Lung microvascular endothelial cell (primary cell): Measurements from ENCODE around the gene SSBP2. TPM values are rescaled to one million over a fixed set of nuclear protein-coding genes. Genes with fewer than 3 reads are reported as not detected.
A peak's percentile ranks its signal among the peaks of the same experiment; 100 is the strongest.

Experiments
- DNase-seq, 2 donors: peaks; one replicate each; pipeline versions ENCODE4 v3.0.0 to v3.0.0-alpha.2; 2010; ENCODE audit warnings: low read depth in 2 of 2
- total RNA-seq: library from RNA; depleted of rRNA; stranded (reverse); fragments of >200 nt; gene quantifications from 2 replicates; pipeline ENCODE4 v1.2.1, GENCODE V29; 2014

SSBP2 gene
- total RNA-seq, 1 donor from 2014 or later: 11.9 TPM

DNA sequence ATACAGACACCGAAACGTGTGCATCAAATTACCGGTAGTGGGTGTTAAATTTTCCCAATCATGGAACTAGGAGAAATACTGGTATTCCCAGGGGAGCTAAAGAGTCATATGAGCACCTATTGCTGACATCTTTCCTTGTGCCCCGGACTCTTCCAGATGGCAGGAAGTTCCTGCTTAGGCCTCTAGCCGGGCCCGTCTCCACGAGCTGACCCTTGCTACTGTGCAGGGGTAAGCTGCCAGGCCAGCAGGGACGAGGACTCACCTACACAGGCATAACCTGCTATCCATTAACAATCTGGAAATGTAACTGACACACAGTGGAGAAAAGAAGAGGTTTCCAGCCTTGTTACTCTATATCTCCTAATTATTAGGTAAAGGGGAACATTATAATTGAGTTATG is 16.2 kb upstream of the SSBP2 start:
- peak in 1 of 2 donors; percentile 37 for DNase-seq

- DNase-seq: peak; percentile 41 to 74
Observed at GRCh38 chr5:81766611-81767010, 15.7 kb upstream of the SSBP2 start.

GRCh38 chr5:81763294-81763928 is 12.5 kb upstream of the SSBP2 start:
- no peak for DNase-seq

DNA sequence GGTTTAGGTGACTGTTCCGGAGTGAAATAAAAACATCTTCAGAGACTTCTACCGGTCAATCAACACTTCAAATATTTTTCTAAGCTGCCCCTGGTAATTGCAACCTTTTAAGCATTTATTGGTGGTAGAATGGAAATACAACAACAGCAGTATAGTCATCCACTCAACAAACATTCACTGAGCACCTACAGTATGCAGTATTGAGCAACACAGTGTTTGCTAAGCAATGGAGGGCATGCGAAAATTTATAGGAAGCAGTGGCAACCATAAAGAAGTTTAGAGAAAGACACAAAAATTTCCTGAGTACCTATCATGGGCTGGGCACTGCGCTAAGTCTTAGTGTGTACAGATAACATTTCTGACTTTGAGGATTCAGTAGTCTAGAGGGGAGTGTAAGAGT is 12.0 kb upstream of the SSBP2 start:
- no peak for DNase-seq

GRCh38 chr5:81762401-81762800 is 11.5 kb upstream of the SSBP2 start:
- DNase-seq: no peak

DNA sequence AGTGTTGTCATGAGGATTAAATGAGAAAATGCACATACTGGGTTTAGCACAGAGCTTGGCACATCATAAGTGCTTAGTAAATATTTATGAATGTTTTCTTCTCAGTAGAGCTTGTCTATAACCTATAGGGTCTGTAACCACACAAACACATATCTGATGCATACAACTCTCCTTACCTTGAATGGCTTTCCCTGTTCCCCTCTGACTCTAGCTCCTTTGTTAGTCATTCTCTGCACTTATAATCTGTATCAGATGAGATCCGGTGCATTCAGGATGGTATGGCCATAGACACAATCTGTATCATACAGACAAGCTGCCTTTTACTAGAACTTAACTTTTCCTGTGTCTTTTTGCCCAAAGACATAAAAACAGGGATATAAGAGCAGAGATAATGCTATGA is 11.1 kb upstream of the SSBP2 start:
- DNase-seq: no peak

DNA sequence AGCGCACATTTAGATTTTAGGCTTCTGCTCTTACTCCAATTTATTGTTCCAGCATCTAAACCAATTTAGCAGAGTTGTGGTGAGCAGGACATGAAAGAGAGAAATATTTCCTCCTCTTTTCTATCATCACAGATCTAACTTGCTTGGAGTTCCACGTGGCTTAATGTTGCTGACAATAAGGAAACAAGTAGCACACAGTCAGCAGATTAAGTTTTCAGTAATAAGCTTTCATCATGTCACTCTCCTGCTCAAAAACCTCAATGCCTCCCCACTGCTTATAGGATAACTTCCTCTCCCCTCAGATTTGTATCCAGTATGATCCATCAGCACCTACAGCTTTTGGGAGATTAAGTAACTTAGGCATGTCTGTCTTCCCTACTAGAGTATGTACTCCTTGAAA is 10.4 kb upstream of the SSBP2 start:
- no peak for DNase-seq

DNA sequence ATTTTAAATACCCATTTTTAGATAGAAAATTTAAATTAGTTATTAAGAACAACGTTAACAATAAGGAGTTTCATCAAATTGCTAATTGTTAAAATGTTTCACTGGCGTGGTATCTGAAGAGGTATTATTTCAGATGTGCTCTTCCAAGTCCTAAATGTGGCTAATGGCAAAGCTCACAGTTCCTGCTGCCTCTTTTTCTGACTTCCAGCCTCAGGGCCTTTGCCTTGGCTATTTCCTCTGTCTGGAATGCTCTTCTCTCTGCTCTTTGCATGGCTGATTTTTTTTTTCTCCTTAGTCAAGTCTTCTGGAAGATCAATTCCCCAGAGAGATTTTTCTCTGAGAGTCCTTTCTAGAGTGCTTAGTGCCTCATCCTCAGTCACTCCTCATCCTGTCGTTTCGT is 9.6 kb upstream of the SSBP2 start:
- DNase-seq: no peak

GRCh38 chr5:81759632-81760005 is 8.7 kb upstream of the SSBP2 start:
- DNase-seq: peak; percentile 45 to 91

DNA sequence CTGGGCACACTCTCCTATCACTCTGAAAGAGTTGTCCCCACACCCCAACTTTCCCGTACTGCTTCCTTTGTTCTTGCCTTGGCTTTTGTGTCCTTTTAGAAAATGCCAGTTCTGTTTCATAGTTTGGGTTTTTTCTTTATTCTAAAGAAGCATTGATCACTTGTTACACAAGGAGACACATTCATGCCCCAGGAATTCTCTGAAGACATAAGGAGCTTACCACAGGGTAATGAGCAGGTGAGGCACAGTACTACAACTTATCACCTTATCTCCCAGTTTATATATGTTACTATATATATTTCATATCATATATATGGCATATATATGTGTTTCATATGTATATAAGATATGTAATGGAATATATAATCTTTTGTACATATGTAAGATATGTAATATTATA is 6.5 kb upstream of the SSBP2 start:
- DNase-seq: no peak

DNA sequence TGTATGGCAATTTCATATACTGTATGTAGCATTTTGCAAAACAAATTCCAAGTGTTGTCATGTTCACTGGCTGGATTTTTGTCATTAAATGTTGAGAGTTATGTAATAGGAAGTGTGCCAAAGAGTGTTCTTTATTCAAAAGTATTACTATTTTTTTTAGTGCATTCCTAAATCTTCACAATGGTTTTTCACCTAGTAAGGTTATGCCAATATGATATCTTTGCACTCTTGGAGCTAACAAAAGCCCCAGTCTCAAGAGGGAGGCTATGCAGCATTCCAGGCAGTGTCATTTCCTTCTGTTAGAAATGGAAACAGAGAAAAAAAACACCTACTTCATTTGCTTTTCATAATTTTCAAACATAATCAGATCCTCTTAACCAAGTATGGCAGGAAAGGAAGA is 5.1 kb upstream of the SSBP2 start:
- DNase-seq: peak; percentile 35 to 57

DNA sequence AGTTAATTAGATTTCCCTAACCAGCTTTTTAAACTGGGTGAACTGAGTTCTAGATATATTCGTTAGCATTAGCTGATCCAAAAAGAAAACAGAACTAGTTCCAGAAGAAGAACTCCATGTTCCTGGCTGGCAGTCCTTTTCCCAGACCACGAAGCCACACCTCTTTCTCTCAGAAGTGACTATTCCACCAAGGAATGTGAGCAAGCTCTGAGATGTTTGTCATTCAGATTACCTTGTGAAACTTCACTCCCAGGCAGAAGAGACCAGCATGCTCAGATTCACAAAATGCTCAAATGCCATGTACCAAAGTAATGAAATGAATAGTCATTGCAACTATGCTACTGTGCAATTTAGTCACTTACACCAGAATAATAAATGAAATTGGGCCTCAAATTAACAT is 4.4 kb upstream of the SSBP2 start:
- peak in 1 of 2 donors; percentile 78 for DNase-seq

DNA sequence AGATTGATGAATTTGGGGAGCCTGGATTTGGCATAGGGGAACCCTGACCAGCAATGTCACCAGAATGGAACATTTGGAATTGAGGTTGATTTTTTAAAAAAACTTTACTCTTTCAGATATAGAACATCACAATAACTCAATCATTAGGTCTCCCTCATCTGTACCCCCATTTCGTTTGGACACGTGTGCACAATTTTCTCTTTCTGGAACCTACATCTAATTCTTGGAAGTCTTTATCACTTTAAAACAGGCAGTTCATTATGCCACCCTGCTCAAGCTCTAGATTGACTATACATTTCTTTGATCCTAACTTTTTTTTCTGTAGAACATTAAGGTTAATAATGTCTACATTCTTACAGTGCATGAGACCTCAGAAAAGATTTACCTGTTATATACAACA is 3.7 kb upstream of the SSBP2 start:
- DNase-seq: no peak

DNA sequence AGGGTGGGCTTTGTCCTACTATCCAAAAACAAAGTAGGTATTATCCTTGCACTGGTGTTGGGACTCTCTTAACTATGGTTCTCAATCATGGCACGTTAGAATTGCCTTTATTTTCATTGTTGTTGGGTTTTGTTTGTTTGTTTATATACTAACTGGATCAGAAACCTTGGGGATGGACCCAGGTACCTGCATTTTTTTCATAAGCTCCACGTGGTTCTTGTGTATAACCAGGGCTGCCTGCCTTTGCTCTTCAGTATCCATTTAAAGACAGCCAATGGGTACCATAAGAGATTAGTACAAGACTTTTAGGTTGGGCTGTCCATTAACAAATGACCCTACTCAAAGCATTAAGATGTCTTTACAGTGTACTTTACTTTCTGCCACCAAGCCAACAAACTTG is 2.5 kb upstream of the SSBP2 start:
- DNase-seq: no peak

- DNase-seq: no peak
Observed at GRCh38 chr5:81752644-81752963, 1.7 kb upstream of the SSBP2 start.

DNA sequence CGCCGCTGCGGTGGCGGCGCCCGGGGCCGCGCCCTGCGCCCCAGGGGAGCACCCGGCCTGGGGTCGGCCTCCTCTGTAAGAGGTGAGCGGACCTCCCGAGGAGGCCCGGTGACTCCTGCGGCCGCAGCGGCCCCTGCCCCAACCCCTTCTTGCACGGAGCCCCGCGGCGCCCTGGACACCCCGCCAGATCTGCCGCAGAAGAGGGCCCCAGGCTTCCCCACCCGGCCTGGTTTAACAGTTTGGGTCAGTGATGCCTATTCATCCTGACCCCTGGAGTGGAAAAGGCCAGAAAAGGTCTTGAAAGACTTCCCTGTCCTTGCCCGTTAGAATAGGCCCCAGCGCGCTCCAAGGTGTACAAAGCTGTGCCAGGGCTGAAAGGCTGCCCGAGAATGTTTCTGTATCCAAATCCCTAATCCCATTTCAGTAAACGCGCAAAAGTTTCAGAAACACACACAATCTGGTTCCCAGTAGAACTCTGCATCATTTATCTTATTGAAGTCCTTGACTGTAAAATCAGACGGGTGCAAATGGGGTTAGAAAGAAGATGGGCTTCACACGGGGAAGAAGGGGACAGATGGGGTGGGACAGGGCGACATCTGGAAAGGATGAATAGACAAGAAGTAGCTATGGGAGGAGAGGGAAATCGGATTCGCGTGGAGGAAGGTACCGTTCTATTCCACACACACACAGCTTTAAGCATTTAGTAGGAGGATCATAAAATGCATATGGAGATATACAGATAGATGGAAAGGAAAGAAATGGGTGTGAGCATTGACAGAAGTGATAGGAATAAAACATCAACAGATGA is 1.1 kb upstream of the SSBP2 start:
- DNase-seq: no peak

- peak in 1 of 2 donors; percentile 24 for DNase-seq
Observed at GRCh38 chr5:81750308-81751008, 439 bp downstream of the SSBP2 start.

GRCh38 chr5:81749561-81750307 is 1.2 kb downstream of the SSBP2 start:
- DNase-seq: peak; percentile 32 to 48

GRCh38 chr5:81749192-81749560 is 1.7 kb downstream of the SSBP2 start:
- DNase-seq: no peak

DNA sequence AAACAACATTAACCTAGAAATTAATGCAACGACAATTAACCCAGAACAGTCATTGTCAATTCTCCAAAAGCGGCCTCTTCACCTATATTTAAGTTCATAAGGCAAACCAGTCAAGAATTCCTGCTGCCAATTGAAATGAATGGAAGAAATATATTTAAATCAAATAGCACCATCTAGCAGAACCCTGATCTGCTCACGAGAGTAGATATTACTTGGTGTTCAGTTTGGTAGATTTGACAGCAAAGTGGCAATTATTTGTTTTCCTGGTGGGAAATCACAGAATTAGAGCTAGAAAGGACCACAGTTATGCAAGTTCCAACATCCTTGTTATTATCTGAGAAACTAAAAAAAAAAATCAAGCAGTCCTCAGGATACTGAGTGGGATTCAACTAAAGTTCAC is 2.3 kb downstream of the SSBP2 start:
- DNase-seq: peak in 1 of 2 donors; percentile 44

- no peak for DNase-seq
Observed at GRCh38 chr5:81747030-81747429, 3.9 kb downstream of the SSBP2 start.

GRCh38 chr5:81740758-81741157 is 10.1 kb downstream of the SSBP2 start:
- no peak for DNase-seq
